OCI-LY7 (cell line): ENCODE data around the gene TOX3. TPM values are rescaled to one million over a fixed set of nuclear protein-coding genes. Genes with fewer than 3 reads are reported as not detected.

ENCODE experiments used
- BruUV-seq: library from RNA; stranded (reverse); fragments of 400-500 nt; replicated peaks from 2 replicates; lab custom pipeline; 2021; lab: Mats Ljungman, UMichigan
- CTCF ChIA-PET: fragments of 300-600 bp; sonication (Branson Sonifier 250); formaldehyde crosslinking; loops from one replicate; lab custom pipeline; 2022; ENCODE audit warnings: antibody characterized with exemption; ENCODE audit not compliant: unreplicated experiment; lab: Charles Lee
- POLR2A ChIA-PET: fragments of 300-600 bp; sonication (Branson Sonifier 250); formaldehyde crosslinking; loops from one replicate; lab custom pipeline; 2022; ENCODE audit warnings: antibody characterized with exemption; lab: Charles Lee
- DNase-seq: peaks from one replicate; pipeline ENCODE4 v3.0.0-alpha.2; 2015; ENCODE audit warnings: low spot score
- H2AFZ ChIP-seq: fragments of 200-600 bp; sonication (generic), shearing (Covaris generic); 2 replicates; pipeline ENCODE4 v1.6.1; 2014; ENCODE audit warnings: mild to moderate bottlenecking, antibody characterized with exemption, low read length, moderate library complexity
- H3K27ac ChIP-seq: fragments of 200-600 bp; sonication (generic); 2 replicates; pipeline ENCODE4 v1.5.1; 2014; ENCODE audit warnings: mixed run types, low read depth, mild to moderate bottlenecking, moderate library complexity, low read length, inconsistent platforms; ENCODE audit not compliant: poor library complexity, severe bottlenecking
- H3K36me3 ChIP-seq: fragments of 200-600 bp; sonication (generic); 2 replicates; pipeline ENCODE4 v1.6.1; 2014; ENCODE audit warnings: mild to moderate bottlenecking, antibody characterized with exemption, low read length, moderate library complexity, mixed read lengths; ENCODE audit not compliant: insufficient read depth
- H3K4me1 ChIP-seq: fragments of 200-600 bp; sonication (generic); 2 replicates; pipeline ENCODE4 v1.5.1; 2014; ENCODE audit warnings: mild to moderate bottlenecking, low read length; ENCODE audit not compliant: insufficient read depth, poor library complexity, severe bottlenecking
- H3K4me2 ChIP-seq: fragments of 200-600 bp; sonication (generic); 2 replicates; pipeline ENCODE4 v1.6.1; 2014; ENCODE audit warnings: mild to moderate bottlenecking, low read length
- H3K4me3 ChIP-seq: fragments of 200-600 bp; sonication (generic); 2 replicates; pipeline ENCODE4 v1.5.1; 2014; ENCODE audit warnings: mild to moderate bottlenecking, low read depth, low read length; ENCODE audit not compliant: poor library complexity, severe bottlenecking
- H3K79me2 ChIP-seq: fragments of 200-600 bp; sonication (generic); 2 replicates; pipeline ENCODE4 v1.6.1; 2016; ENCODE audit warnings: low read depth, mild to moderate bottlenecking, low read length, moderate library complexity, mixed read lengths; ENCODE audit not compliant: insufficient read depth
- H3K9me2 ChIP-seq: fragments of 200-600 bp; sonication (generic); 2 replicates; pipeline ENCODE4 v1.6.1; 2016; ENCODE audit warnings: mild to moderate bottlenecking, low read length, mixed read lengths; ENCODE audit not compliant: insufficient read depth
- H3K9me3 ChIP-seq: fragments of 200-600 bp; sonication (generic); 2 replicates; pipeline ENCODE4 v1.6.1; 2014; ENCODE audit warnings: mild to moderate bottlenecking, mixed run types, low read length, mixed read lengths
- H4K20me1 ChIP-seq: fragments of 200-600 bp; sonication (generic); 2 replicates; pipeline ENCODE4 v1.6.1; 2014; ENCODE audit warnings: mild to moderate bottlenecking, antibody characterized with exemption, low read length, moderate library complexity, mixed read lengths; ENCODE audit not compliant: insufficient read depth
- EZH2phosphoT487 ChIP-seq: fragments of 200-600 bp; sonication (generic); IDR thresholded peaks from 2 replicates; pipeline ENCODE4 v1.6.1; 2018; ENCODE audit warnings: low read depth, borderline replicate concordance, mild to moderate bottlenecking, mixed run types, antibody characterized with exemption, low read length, moderate library complexity, mixed read lengths
- intact Hi-C: fragments of 100-400 bp; cut with micrococcal nuclease; formaldehyde crosslinking; loops from one replicate; pipeline ENCODE4 v1.10.0; 2022; ENCODE audit not compliant: unreplicated experiment
- total RNA-seq, 2 experiments: library from RNA; depleted of rRNA in 1 of 2; stranded (reverse); fragments of >200 nt in 1 of 2; shearing (Covaris generic) in 1 of 2; gene quantifications; 2 replicates each; pipeline ENCODE4 v1.2.3, GENCODE V29; 2014 to 2022
- TF ChIP-seq, protein P1 (sequence below): fragments of 200-600 bp; sonication (generic); conservative IDR thresholded peaks from 2 replicates; pipeline ENCODE4 v1.5.1; 2014; ENCODE audit warnings: mild to moderate bottlenecking, antibody characterized with exemption, low read length, moderate library complexity, mixed read lengths

TOX3 gene
- total RNA-seq, 2 experiments from 2014 or later = not detected

DNA sequence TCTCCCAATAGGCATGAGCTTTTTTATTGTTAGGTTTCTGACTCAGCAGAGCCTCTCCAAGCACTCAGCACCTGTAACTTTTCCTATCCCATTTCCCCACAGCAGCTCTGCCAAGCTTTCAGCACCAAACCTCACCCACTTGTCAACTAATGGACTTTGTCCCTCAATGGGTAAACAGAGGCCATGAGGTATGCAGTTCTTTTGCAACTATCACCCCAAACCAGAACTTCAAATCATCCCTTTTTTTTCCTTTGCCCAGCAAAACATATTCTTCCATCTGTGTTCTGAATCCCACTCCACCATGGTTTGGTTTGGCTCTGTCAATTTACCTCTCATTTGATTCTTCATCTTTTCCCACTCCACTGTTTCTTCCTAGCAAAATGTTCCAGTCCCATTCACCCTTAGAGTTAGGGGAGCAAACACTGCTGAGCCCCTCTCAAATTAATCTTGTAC, 58.1 kb downstream of the TOX3 start:
- DNase-seq = no peak
- H3K4me1 ChIP-seq = no peaks in the 10 kb centered on the region
- H3K4me2 ChIP-seq = no peak overlapping the region
- no peak for TF ChIP-seq EZH2phosphoT487
- TF ChIP-seq, protein P1, sequence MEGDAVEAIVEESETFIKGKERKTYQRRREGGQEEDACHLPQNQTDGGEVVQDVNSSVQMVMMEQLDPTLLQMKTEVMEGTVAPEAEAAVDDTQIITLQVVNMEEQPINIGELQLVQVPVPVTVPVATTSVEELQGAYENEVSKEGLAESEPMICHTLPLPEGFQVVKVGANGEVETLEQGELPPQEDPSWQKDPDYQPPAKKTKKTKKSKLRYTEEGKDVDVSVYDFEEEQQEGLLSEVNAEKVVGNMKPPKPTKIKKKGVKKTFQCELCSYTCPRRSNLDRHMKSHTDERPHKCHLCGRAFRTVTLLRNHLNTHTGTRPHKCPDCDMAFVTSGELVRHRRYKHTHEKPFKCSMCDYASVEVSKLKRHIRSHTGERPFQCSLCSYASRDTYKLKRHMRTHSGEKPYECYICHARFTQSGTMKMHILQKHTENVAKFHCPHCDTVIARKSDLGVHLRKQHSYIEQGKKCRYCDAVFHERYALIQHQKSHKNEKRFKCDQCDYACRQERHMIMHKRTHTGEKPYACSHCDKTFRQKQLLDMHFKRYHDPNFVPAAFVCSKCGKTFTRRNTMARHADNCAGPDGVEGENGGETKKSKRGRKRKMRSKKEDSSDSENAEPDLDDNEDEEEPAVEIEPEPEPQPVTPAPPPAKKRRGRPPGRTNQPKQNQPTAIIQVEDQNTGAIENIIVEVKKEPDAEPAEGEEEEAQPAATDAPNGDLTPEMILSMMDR = no peak
- intact Hi-C loops = no loop called here
- ChIA-PET CTCF (no interaction called here), POLR2A (interaction anchor here (0.6 kb wide), 1 partner anchor 12 kb away, joined by 3 read pairs; no protein-coding TSS in a partner anchor)
- H4K20me1 ChIP-seq = no peaks in the 10 kb centered on the region
- no peak overlapping the region for H3K4me3 ChIP-seq
- H3K27ac ChIP-seq = no peak overlapping the region
- H3K36me3 ChIP-seq = no peaks in the 10 kb centered on the region
- no peaks in the 10 kb centered on the region for H3K9me3 ChIP-seq
- BruUV-seq = no TSS peak
- H3K9me2 ChIP-seq = no peaks in the 10 kb centered on the region
- no peak overlapping the region for H2AFZ ChIP-seq
- H3K79me2 ChIP-seq = no peaks in the 10 kb centered on the region

DNA sequence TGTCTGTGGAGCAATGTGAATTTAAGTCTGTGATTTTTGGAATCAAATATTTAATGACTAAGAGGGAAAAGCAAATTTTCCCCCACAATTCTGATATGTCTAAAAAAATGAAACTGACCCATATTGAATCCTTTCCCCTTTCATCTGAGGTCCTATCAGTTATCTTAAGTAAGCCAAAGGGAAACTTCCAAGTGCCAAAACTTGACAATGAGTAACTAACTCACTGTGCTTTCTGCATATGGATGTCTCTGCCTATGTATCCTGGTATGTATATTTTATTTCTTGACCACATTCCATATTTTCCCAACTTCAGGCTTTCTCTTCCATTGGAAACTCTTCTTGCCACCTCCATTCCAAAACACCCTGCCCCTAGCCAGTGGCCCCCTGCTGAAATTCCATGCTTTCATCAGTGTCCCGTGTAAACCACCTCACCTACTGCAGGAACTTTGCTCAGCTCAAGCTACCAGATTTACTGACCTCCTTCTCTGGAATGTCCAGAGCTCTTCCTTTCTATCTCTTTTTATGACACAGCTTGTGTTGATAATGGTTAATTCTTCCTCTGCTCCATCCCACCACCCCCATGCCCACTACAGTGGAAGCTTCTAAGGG, 59.0 kb downstream of the TOX3 start:
- no peak for DNase-seq
- Histone ChIP-seq H4K20me1 (no peaks in the 10 kb centered on the region), H3K27ac (no peak overlapping the region), H3K4me3 (no peak overlapping the region), H3K9me2 (no peaks in the 10 kb centered on the region), H3K4me1 (no peaks in the 10 kb centered on the region), H3K79me2 (no peaks in the 10 kb centered on the region), H2AFZ (no peak overlapping the region), H3K9me3 (no peaks in the 10 kb centered on the region), H3K4me2 (no peak overlapping the region), H3K36me3 (no peaks in the 10 kb centered on the region)
- TF ChIP-seq EZH2phosphoT487 = no peak
- TF ChIP-seq, protein P1 = no peak
- ChIA-PET CTCF (no interaction called here), POLR2A (no interaction called here)
- intact Hi-C loops = no loop called here
- BruUV-seq = no TSS peak

DNA sequence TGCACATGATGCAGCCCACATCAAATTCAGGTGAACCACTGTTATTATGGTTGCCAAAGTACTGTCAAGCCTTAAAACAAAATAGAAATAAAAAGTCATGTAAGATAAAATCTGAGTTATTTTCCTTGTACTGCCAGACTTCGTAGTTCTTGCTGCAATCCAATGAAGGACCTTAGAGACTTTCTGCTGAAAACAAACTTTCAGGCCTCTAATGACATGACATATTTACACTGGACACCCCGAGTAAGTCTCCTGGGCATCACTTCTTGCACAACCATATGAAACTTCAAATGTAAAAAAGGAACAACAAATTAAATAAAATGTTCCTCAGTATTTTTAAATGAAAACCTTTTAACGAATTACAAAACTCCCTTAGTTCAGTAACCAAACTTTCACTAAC, 66.7 kb downstream of the TOX3 start:
- H3K4me1 ChIP-seq = no peaks in the 10 kb centered on the region
- no peaks in the 10 kb centered on the region; the same call in 1 of the 2 replicates for H3K9me2 ChIP-seq
- no peak overlapping the region for H3K4me2 ChIP-seq
- H2AFZ ChIP-seq = no peak overlapping the region
- H3K27ac ChIP-seq = no peak overlapping the region
- POLR2A ChIA-PET = no interaction called here
- H3K4me3 ChIP-seq = no peak overlapping the region
- CTCF ChIA-PET = no interaction called here
- no peak for DNase-seq
- H4K20me1 ChIP-seq = no peaks in the 10 kb centered on the region
- intact Hi-C loops = no loop called here
- H3K9me3 ChIP-seq = no peaks in the 10 kb centered on the region
- no peaks in the 10 kb centered on the region for H3K36me3 ChIP-seq
- no peak for TF ChIP-seq EZH2phosphoT487
- TF ChIP-seq, protein P1 = no peak
- H3K79me2 ChIP-seq = no peaks in the 10 kb centered on the region
- no TSS peak for BruUV-seq
